ENCODE measurements around the gene RPL3. TPM values are rescaled to one million over a fixed set of nuclear protein-coding genes. Genes with fewer than 3 reads are reported as not detected.

RPL3 gene
- total and polyA plus RNA-seq, 4 donors: 1,521 to 2,749 (median 1,961) TPM

DNA sequence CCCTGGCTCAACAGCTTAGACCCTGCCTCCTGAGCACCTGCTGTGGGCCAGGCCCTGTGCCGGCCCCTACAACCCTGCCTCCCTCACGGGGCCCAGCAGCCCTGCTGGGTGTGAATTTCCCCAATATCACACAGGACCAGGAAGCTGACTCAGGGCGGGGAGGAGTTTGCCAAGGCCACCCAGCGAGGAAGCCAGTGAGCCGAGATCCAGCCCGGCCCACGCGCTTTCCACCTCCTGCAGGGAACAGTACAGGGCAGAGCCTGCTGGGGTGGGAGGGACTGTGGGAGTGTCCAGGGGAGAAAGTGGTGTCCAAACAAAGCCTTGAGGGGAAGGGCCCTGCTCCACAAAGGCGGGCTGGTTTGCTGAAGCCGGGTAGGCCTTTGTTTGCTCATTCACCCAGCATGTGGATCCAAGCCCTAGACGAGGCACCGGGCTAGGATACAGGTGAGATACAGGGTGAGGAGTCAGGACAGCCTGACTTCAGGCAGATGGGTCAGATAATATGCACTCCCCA is 26.8 kb downstream of the RPL3 start:
- H3K9me3 ChIP-seq (ENCODE audit: control insufficient read depth in 4 of 4, insufficient read depth in 3 of 4, low read length in 3 of 4): no peaks in the 10 kb centered on the region
- H3K27ac ChIP-seq (ENCODE audit: low read depth in 1 of 2, low read length in 1 of 2): peak overlapping the region; percentile 17 to 78
- ATAC-seq (ENCODE audit: insufficient read depth, low FRiP score): peak; percentile 95
- DNase-seq: peak; percentile 51 to 73 (median 73)
- H3K4me3 ChIP-seq: no peak overlapping the region
- TF ChIP-seq, protein P1, sequence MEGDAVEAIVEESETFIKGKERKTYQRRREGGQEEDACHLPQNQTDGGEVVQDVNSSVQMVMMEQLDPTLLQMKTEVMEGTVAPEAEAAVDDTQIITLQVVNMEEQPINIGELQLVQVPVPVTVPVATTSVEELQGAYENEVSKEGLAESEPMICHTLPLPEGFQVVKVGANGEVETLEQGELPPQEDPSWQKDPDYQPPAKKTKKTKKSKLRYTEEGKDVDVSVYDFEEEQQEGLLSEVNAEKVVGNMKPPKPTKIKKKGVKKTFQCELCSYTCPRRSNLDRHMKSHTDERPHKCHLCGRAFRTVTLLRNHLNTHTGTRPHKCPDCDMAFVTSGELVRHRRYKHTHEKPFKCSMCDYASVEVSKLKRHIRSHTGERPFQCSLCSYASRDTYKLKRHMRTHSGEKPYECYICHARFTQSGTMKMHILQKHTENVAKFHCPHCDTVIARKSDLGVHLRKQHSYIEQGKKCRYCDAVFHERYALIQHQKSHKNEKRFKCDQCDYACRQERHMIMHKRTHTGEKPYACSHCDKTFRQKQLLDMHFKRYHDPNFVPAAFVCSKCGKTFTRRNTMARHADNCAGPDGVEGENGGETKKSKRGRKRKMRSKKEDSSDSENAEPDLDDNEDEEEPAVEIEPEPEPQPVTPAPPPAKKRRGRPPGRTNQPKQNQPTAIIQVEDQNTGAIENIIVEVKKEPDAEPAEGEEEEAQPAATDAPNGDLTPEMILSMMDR (IDR thresholded peaks at IDR 0.05; ENCODE audit: control extremely low read depth, extremely low read depth): no peak
- 17 to 21% methylated on average over 12 of the region's 12 CpGs for WGBS, 2 donors
- H3K9ac ChIP-seq (ENCODE audit: insufficient read depth in 1 of 2, low read length in 2 of 2): no peak overlapping the region
- peaks cover 0 to 26% (median 14%) of the 10 kb centered on the region in 5 donors for H3K4me1 ChIP-seq (ENCODE audit: control insufficient read depth in 5 of 5, insufficient read depth in 5 of 5, low read length in 5 of 5)
- no peaks in the 10 kb centered on the region for H3K36me3 ChIP-seq (ENCODE audit: control insufficient read depth in 4 of 4, insufficient read depth in 4 of 4, low read length in 4 of 4)
- no peaks in the 10 kb centered on the region for H3K27me3 ChIP-seq (ENCODE audit: control insufficient read depth in 3 of 3, insufficient read depth in 3 of 3, low read length in 2 of 3)

- 63 to 79% methylated on average over 19 of the region's 19 CpGs for WGBS, 2 donors
- DNase-seq (peak in 2 of 3 donors; percentile 51 to 67), ATAC-seq (ENCODE audit: insufficient read depth, low FRiP score) (no peak)
- no peak overlapping the region for H3K4me3 ChIP-seq
- H3K9ac ChIP-seq (ENCODE audit: insufficient read depth in 1 of 2, low read length in 2 of 2): no peak overlapping the region
- TF ChIP-seq, protein P1 (IDR thresholded peaks at IDR 0.05; ENCODE audit: control extremely low read depth, extremely low read depth): no peak
- peak overlapping the region; percentile 17 to 78 for H3K27ac ChIP-seq (ENCODE audit: low read depth in 1 of 2, low read length in 1 of 2)
- H3K36me3 ChIP-seq (ENCODE audit: control insufficient read depth in 4 of 4, insufficient read depth in 4 of 4, low read length in 4 of 4): no peaks in the 10 kb centered on the region
- no peaks in the 10 kb centered on the region for H3K27me3 ChIP-seq (ENCODE audit: control insufficient read depth in 3 of 3, insufficient read depth in 3 of 3, low read length in 2 of 3)
- H3K4me1 ChIP-seq (ENCODE audit: control insufficient read depth in 5 of 5, insufficient read depth in 5 of 5, low read length in 5 of 5): peaks cover 0 to 20% (median 8%) of the 10 kb centered on the region in 5 donors
- no peaks in the 10 kb centered on the region for H3K9me3 ChIP-seq (ENCODE audit: control insufficient read depth in 4 of 4, insufficient read depth in 3 of 4, low read length in 3 of 4)
Measured at GRCh38 chr22:39292031-39292462, 27.4 kb downstream of the RPL3 start.

DNA sequence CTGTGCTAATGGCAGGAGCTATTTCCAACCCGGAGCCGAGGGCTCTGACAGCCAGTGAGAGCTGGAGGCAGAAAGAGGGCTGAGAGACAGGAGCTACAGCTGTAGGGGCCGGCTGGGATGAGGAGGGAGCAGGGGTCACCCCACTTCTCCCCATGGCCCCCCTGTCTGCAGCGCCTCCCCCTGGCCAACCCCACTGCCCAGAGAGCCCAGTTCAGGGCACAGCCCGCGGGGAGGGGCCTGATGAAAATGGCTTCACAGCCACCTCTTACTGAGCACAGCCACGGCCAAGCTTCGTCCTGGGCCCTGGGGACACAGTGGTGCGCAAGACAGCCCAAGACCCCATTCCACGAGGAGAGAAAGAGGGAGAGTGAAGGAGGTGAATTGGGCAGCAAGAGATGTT is 27.9 kb downstream of the RPL3 start:
- Histone ChIP-seq H3K9me3 (ENCODE audit: control insufficient read depth in 4 of 4, insufficient read depth in 3 of 4, low read length in 3 of 4) (no peaks in the 10 kb centered on the region), H3K9ac (ENCODE audit: insufficient read depth in 1 of 2, low read length in 2 of 2) (no peak overlapping the region), H3K36me3 (ENCODE audit: control insufficient read depth in 4 of 4, insufficient read depth in 4 of 4, low read length in 4 of 4) (no peaks in the 10 kb centered on the region), H3K27ac (ENCODE audit: low read depth in 1 of 2, low read length in 1 of 2) (peak overlapping the region in 1 of 2 donors; percentile 78), H3K4me1 (ENCODE audit: control insufficient read depth in 5 of 5, insufficient read depth in 5 of 5, low read length in 5 of 5) (peaks cover 0 to 19% (median 6%) of the 10 kb centered on the region in 5 donors), H3K27me3 (ENCODE audit: control insufficient read depth in 3 of 3, insufficient read depth in 3 of 3, low read length in 2 of 3) (no peaks in the 10 kb centered on the region), H3K4me3 (no peak overlapping the region)
- WGBS, 2 donors: 94 to 98% methylated on average over 10 of the region's 10 CpGs
- no peak for ATAC-seq (ENCODE audit: insufficient read depth, low FRiP score)
- TF ChIP-seq, protein P1 (IDR thresholded peaks at IDR 0.05; ENCODE audit: control extremely low read depth, extremely low read depth): no peak
- no peak for DNase-seq

- ATAC-seq (ENCODE audit: insufficient read depth, low FRiP score): no peak
- H3K27ac ChIP-seq (ENCODE audit: low read depth in 1 of 2, low read length in 1 of 2): peak overlapping the region in 1 of 2 donors; percentile 5
- H3K4me3 ChIP-seq: no peak overlapping the region
- TF ChIP-seq, protein P1 (IDR thresholded peaks at IDR 0.05; ENCODE audit: control extremely low read depth, extremely low read depth): no peak
- peaks cover 0 to 19% (median 6%) of the 10 kb centered on the region in 5 donors for H3K4me1 ChIP-seq (ENCODE audit: control insufficient read depth in 5 of 5, insufficient read depth in 5 of 5, low read length in 5 of 5)
- no peaks in the 10 kb centered on the region for H3K36me3 ChIP-seq (ENCODE audit: control insufficient read depth in 4 of 4, insufficient read depth in 4 of 4, low read length in 4 of 4)
- no peaks in the 10 kb centered on the region for H3K27me3 ChIP-seq (ENCODE audit: control insufficient read depth in 3 of 3, insufficient read depth in 3 of 3, low read length in 2 of 3)
- DNase-seq: peak in 2 of 3 donors; percentile 48 to 57
- no peak overlapping the region for H3K9ac ChIP-seq (ENCODE audit: insufficient read depth in 1 of 2, low read length in 2 of 2)
- WGBS, 2 donors: 58 to 80% methylated on average over 17 of the region's 17 CpGs
- H3K9me3 ChIP-seq (ENCODE audit: control insufficient read depth in 4 of 4, insufficient read depth in 3 of 4, low read length in 3 of 4): no peaks in the 10 kb centered on the region
Measured at GRCh38 chr22:39290724-39291161, 28.7 kb downstream of the RPL3 start.

All from lung (tissue), 12 donors.